HCT116 (cell line): ENCODE data around the gene DRD4. TPM values are rescaled to one million over a fixed set of nuclear protein-coding genes. Genes with fewer than 3 reads are reported as not detected.

ENCODE experiments used
- ATAC-seq: fragments of 200-7000 bp; cut with Tn5 transposase; 2 replicates; pipeline ENCODE4 v1.9.1; 2020; ENCODE audit warnings: mild to moderate bottlenecking, moderate library complexity
- BruUV-seq: library from RNA; stranded (reverse); fragments of 400-500 nt; replicated peaks from 2 replicates; lab custom pipeline; 2021; lab: Mats Ljungman, UMichigan
- CTCF ChIA-PET: fragments of 300-600 bp; sonication (Branson Sonifier 250); formaldehyde crosslinking; loops from one replicate; lab custom pipeline; 2021; ENCODE audit warnings: antibody characterized with exemption; lab: Charles Lee
- POLR2A ChIA-PET: fragments of 300-600, 350-600 bp; sonication (Branson Sonifier 250); formaldehyde crosslinking; loops from one replicate; lab custom pipeline; 2021; ENCODE audit warnings: antibody characterized with exemption; lab: Charles Lee
- RAD21 ChIA-PET, 2 experiments: fragments of 300-600 bp; sonication (Branson Sonifier 250); formaldehyde crosslinking; loops; one replicate each; lab custom pipeline; 2023; ENCODE audit warnings: low total read pairs in 2 of 2; ENCODE audit not compliant: uncharacterized antibody in 2 of 2, unreplicated experiment in 2 of 2, low non-redundant PET in 1 of 2; lab: Charles Lee
- DNase-seq: peaks from one replicate; pipeline ENCODE4 v3.0.0-alpha.2; 2010; ENCODE audit warnings: low read depth, low spot score
- H2AFZ ChIP-seq: fragments of 200-600 bp; shearing (Covaris generic), sonication (generic); 2 replicates; pipeline ENCODE4 v1.6.1; 2017; ENCODE audit warnings: low read depth, mixed run types, mixed read lengths, antibody characterized with exemption, low read length; ENCODE audit not compliant: poor library complexity, severe bottlenecking
- H3K27ac ChIP-seq: 2 replicates; pipeline ENCODE4 v1.5.1; 2012; ENCODE audit warnings: low read depth, low read length
- H3K27me3 ChIP-seq: fragments of 200-600 bp; sonication (generic); 2 replicates; pipeline ENCODE4 v1.6.1; 2016; ENCODE audit warnings: mixed run types, low read length, mixed read lengths; ENCODE audit not compliant: insufficient read depth
- H3K36me3 ChIP-seq, 2 experiments: fragments of 200-500 bp in 1 of 2; fragments of 200-600 bp in 1 of 2; sonication (Bioruptor generic) in 1 of 2; sonication (generic) in 1 of 2; 2 replicates each; pipeline versions ENCODE4 v1.5.1 to v1.6.1; 2014 to 2016; ENCODE audit warnings: low read length in 2 of 2, inconsistent platforms in 1 of 2, mixed read lengths in 1 of 2, mixed run types in 1 of 2; ENCODE audit not compliant: insufficient read depth in 2 of 2, control insufficient read depth in 1 of 2
- H3K4me1 ChIP-seq, 2 experiments: fragments of 200-600 bp in 1 of 2; sonication (generic) in 1 of 2; 2 replicates each; pipeline versions ENCODE4 v1.5.1 to v1.6.1; 2012 to 2017; ENCODE audit warnings: low read length in 2 of 2, inconsistent platforms in 1 of 2, mild to moderate bottlenecking in 1 of 2, mixed read lengths in 1 of 2, mixed run types in 1 of 2, moderate library complexity in 1 of 2; ENCODE audit not compliant: insufficient read depth in 2 of 2, control insufficient read depth in 1 of 2
- H3K4me2 ChIP-seq: fragments of 200-600 bp; sonication (generic); 2 replicates; pipeline ENCODE4 v1.6.1; 2017; ENCODE audit warnings: mixed run types, low read length, mixed read lengths
- H3K4me3 ChIP-seq, 2 experiments: fragments of 200-600 bp in 1 of 2; sonication (generic) in 1 of 2; replicated peaks in 1 of 2; 2 replicates each; pipeline ENCODE4 v1.5.1; 2011 to 2016; ENCODE audit warnings: low read length in 2 of 2, control low read depth in 1 of 2, low read depth in 1 of 2, mild to moderate bottlenecking in 1 of 2, mixed read lengths in 1 of 2, mixed run types in 1 of 2
- H3K79me2 ChIP-seq: fragments of 200-600 bp; sonication (generic); 2 replicates; pipeline ENCODE4 v1.6.1; 2017; ENCODE audit warnings: mild to moderate bottlenecking, mixed run types, low read length, moderate library complexity, mixed read lengths; ENCODE audit not compliant: insufficient read depth
- H3K9ac ChIP-seq: fragments of 200-600 bp; sonication (generic); 2 replicates; pipeline ENCODE4 v1.6.1; 2016; ENCODE audit warnings: low read length, mixed read lengths
- H3K9me2 ChIP-seq: fragments of 200-600 bp; sonication (generic), shearing (Covaris generic); 2 replicates; pipeline ENCODE4 v1.6.1; 2017; ENCODE audit warnings: mixed run types, mild to moderate bottlenecking, moderate library complexity; ENCODE audit not compliant: insufficient read depth
- H3K9me3 ChIP-seq, 2 experiments: fragments of 200-500 bp in 1 of 2; fragments of 200-600 bp in 1 of 2; sonication (Bioruptor generic) in 1 of 2; sonication (generic) in 1 of 2; 2 replicates each; pipeline ENCODE4 v1.6.1; 2014 to 2017; ENCODE audit warnings: low read length in 2 of 2, mixed read lengths in 2 of 2, inconsistent platforms in 1 of 2, low read depth in 1 of 2, mild to moderate bottlenecking in 1 of 2, mixed run types in 1 of 2, moderate library complexity in 1 of 2; ENCODE audit not compliant: control insufficient read depth in 1 of 2, insufficient read depth in 1 of 2
- H4K20me1 ChIP-seq: fragments of 200-600 bp; sonication (generic), shearing (Covaris generic); 2 replicates; pipeline ENCODE4 v1.6.1; 2017; ENCODE audit warnings: mixed run types, mild to moderate bottlenecking, moderate library complexity; ENCODE audit not compliant: insufficient read depth
- CBX3 ChIP-seq: IDR thresholded peaks from 2 replicates; pipeline ENCODE4 v1.6.1; 2012; ENCODE audit warnings: low read depth
- CTCF ChIP-seq, 3 experiments: fragments of 200-600 bp in 1 of 3; sonication (generic) in 1 of 3; IDR thresholded peaks in 2 of 3; conservative IDR thresholded peaks in 1 of 3; 2 replicates each; pipeline ENCODE4 v1.5.1; 2012 to 2017; ENCODE audit warnings: low read depth in 2 of 3, low read length in 2 of 3, antibody characterized with exemption in 1 of 3, borderline replicate concordance in 1 of 3, control low read depth in 1 of 3, mild to moderate bottlenecking in 1 of 3, mixed read lengths in 1 of 3, mixed run types in 1 of 3, moderate library complexity in 1 of 3; ENCODE audit not compliant: insufficient read depth in 1 of 3
- ELF1 ChIP-seq: IDR thresholded peaks from 2 replicates; pipeline ENCODE4 v1.6.1; 2012; ENCODE audit warnings: low read depth, borderline replicate concordance
- FOSL1 ChIP-seq: IDR thresholded peaks from 2 replicates; pipeline ENCODE4 v1.6.1; 2012; ENCODE audit warnings: low read depth
- MAX ChIP-seq: IDR thresholded peaks from 2 replicates; pipeline ENCODE4 v1.6.1; 2012
- RAD21 ChIP-seq: IDR thresholded peaks from 2 replicates; pipeline ENCODE4 v1.6.1; 2012; ENCODE audit warnings: low read depth, mild to moderate bottlenecking
- SIN3A ChIP-seq: IDR thresholded peaks from 2 replicates; pipeline ENCODE4 v1.6.1; 2012; ENCODE audit warnings: low read depth
- SRF ChIP-seq: IDR thresholded peaks from 2 replicates; pipeline ENCODE4 v1.6.1; 2012; ENCODE audit warnings: low read depth
- YY1 ChIP-seq: IDR thresholded peaks from 2 replicates; pipeline ENCODE4 v1.6.1; 2011; ENCODE audit warnings: low read length, low read depth, moderate library complexity, mild to moderate bottlenecking; ENCODE audit not compliant: insufficient replicate concordance; ENCODE audit errors: extremely low read depth
- intact Hi-C: fragments of 100-400 bp; cut with micrococcal nuclease; formaldehyde crosslinking; loops from 2 replicates; pipeline ENCODE4 v1.10.0; 2022
- total RNA-seq: library from RNA; stranded (reverse); gene quantifications from one replicate; pipeline ENCODE4 v1.2.1, GENCODE V29; 2021; ENCODE audit not compliant: unreplicated experiment

DRD4 gene
- total RNA-seq, 1 experiment from 2014 or later, result 2.4 TPM

GRCh38 chr11:625636-626268 lies 11.3 kb upstream of the DRD4 start:
- Histone ChIP-seq H3K27me3 (no peaks in the 10 kb centered on the region), H3K4me3 (no peak overlapping the region)

More at GRCh38 chr11:625636-626268, 11.3 kb upstream of the DRD4 start:
- POLR2A ChIA-PET, result no interaction called here
- TF ChIP-seq MAX (no peak), CBX3 (no peak), ELF1 (no peak), FOSL1 (no peak), YY1 (no peak), SRF (no peak), RAD21 (no peak), CTCF (IDR thresholded peaks at IDR 0.05 in 2 of 3, conservative IDR thresholded peaks at IDR 0.05 in 1 of 3; ENCODE audit: borderline replicate concordance in 1 of 3, insufficient read depth in 1 of 3, low read depth in 2 of 3, low read length in 2 of 3) (no peak), SIN3A (no peak)
- TF ChIP-seq, all 23 proteins: peak for 0
- BruUV-seq, result no TSS peak
- Histone ChIP-seq H3K79me2 (no peaks in the 10 kb centered on the region), H4K20me1 (no peaks in the 10 kb centered on the region), H3K9ac (no peak overlapping the region), H3K9me2 (no peaks in the 10 kb centered on the region), H3K9me3 (no peaks in the 10 kb centered on the region), H3K36me3 (no peaks in the 10 kb centered on the region), H3K4me1 (peaks cover 0 to 28% of the 10 kb centered on the region in 2 experiments; a peak in 2 of 4 replicates), H3K27ac (no peak overlapping the region), H3K4me2 (no peak overlapping the region), H2AFZ (no peak overlapping the region)
- ATAC-seq (no peak), DNase-seq (no peak)
- CTCF ChIA-PET, result no interaction called here
- RAD21 ChIA-PET, result no interaction called here
- intact Hi-C loops, result no loop called here
